Neural cell (in vitro differentiated cells): ENCODE measurements around the gene SRSF2. TPM values are rescaled to one million over a fixed set of nuclear protein-coding genes. Genes with fewer than 3 reads are reported as not detected.

ENCODE experiments used
- H2AFZ ChIP-seq: fragments of 200-600, 300-800 bp; sonication (generic), shearing (Covaris generic); 2 replicates; pipeline ENCODE4 v1.6.0; 2014; ENCODE audit warnings: low read depth, mild to moderate bottlenecking, antibody characterized with exemption, low read length, moderate library complexity
- H3F3A ChIP-seq: fragments of 200-600 bp; shearing (Covaris generic); 2 replicates; pipeline ENCODE4 v1.6.1; 2016; ENCODE audit warnings: mild to moderate bottlenecking, moderate library complexity, mixed read lengths, antibody characterized with exemption, low read length; ENCODE audit not compliant: insufficient read depth, poor library complexity, severe bottlenecking
- H3K27ac ChIP-seq: fragments of 200-600, 300-800 bp; sonication (generic), shearing (Covaris generic); 2 replicates; pipeline ENCODE4 v1.5.1; 2014; ENCODE audit warnings: mild to moderate bottlenecking, low read length, moderate library complexity
- H3K27me3 ChIP-seq: fragments of 300-800, 200-600 bp; sonication (generic), shearing (Covaris generic); 2 replicates; pipeline ENCODE4 v1.6.0; 2014; ENCODE audit warnings: mild to moderate bottlenecking, low read depth, low read length, moderate library complexity; ENCODE audit not compliant: insufficient read depth
- H3K36me3 ChIP-seq: fragments of 300-800, 200-600 bp; sonication (generic), shearing (Covaris generic); 2 replicates; pipeline ENCODE4 v1.5.1; 2014; ENCODE audit warnings: mild to moderate bottlenecking, antibody characterized with exemption, low read length, moderate library complexity; ENCODE audit not compliant: insufficient read depth
- H3K4me2 ChIP-seq: fragments of 300-800, 200-600 bp; sonication (generic), shearing (Covaris generic); 2 replicates; pipeline ENCODE4 v1.6.0; 2014; ENCODE audit warnings: mild to moderate bottlenecking, low read length
- H3K4me3 ChIP-seq: fragments of 300-800, 200-600 bp; sonication (generic), shearing (Covaris generic); 2 replicates; pipeline ENCODE4 v1.5.1; 2014; ENCODE audit warnings: mild to moderate bottlenecking, low read length, moderate library complexity
- H3K79me2 ChIP-seq: fragments of 200-600 bp; shearing (Covaris generic); replicated peaks from 2 replicates; pipeline ENCODE4 v1.6.0; 2014; ENCODE audit warnings: mild to moderate bottlenecking, low read length, moderate library complexity; ENCODE audit not compliant: insufficient read depth
- H3K9ac ChIP-seq: fragments of 300-800, 200-600 bp; sonication (generic), shearing (Covaris generic); 2 replicates; pipeline ENCODE4 v1.6.1; 2016; ENCODE audit warnings: mild to moderate bottlenecking, low read length, mixed read lengths
- H3K9me2 ChIP-seq: fragments of 200-600 bp; shearing (Covaris generic); 2 replicates; pipeline ENCODE4 v1.6.1; 2016; ENCODE audit warnings: mild to moderate bottlenecking, low read length, mixed read lengths; ENCODE audit not compliant: insufficient read depth
- H3K9me3 ChIP-seq: fragments of 200-600, 300-800 bp; sonication (generic), shearing (Covaris generic); 2 replicates; pipeline ENCODE4 v1.6.1; 2016; ENCODE audit warnings: mild to moderate bottlenecking, mixed run types, low read length, moderate library complexity, mixed read lengths
- H4K20me1 ChIP-seq: fragments of 200-600 bp; shearing (Covaris generic); 2 replicates; pipeline ENCODE4 v1.6.1; 2016; ENCODE audit warnings: mild to moderate bottlenecking, mixed run types; ENCODE audit not compliant: insufficient read depth
- EP300 ChIP-seq: fragments of 450-650 bp; conservative IDR thresholded peaks from 2 replicates; pipeline ENCODE4 v1.6.1; 2014; ENCODE audit warnings: antibody characterized with exemption, mild to moderate bottlenecking, moderate library complexity; ENCODE audit not compliant: poor library complexity, severe bottlenecking
- EZH2 ChIP-seq: fragments of 200-600, 300-800 bp; shearing (Covaris generic), sonication (generic); IDR thresholded peaks from 2 replicates; pipeline ENCODE4 v1.6.1; 2014; ENCODE audit warnings: antibody characterized with exemption, low read length, borderline replicate concordance, mild to moderate bottlenecking; ENCODE audit not compliant: insufficient read depth, poor library complexity, severe bottlenecking
- MXI1 ChIP-seq: fragments of 450-650 bp; conservative IDR thresholded peaks from 2 replicates; pipeline ENCODE4 v1.6.1; 2014; ENCODE audit warnings: antibody characterized with exemption, mild to moderate bottlenecking; ENCODE audit not compliant: poor library complexity, severe bottlenecking
- POLR2AphosphoS5 ChIP-seq: IDR thresholded peaks from 2 replicates; pipeline ENCODE4 v1.6.1; 2012
- RAD21 ChIP-seq: fragments of 450-650 bp; conservative IDR thresholded peaks from 2 replicates; pipeline ENCODE4 v1.6.1; 2014; ENCODE audit warnings: antibody characterized with exemption, mild to moderate bottlenecking, moderate library complexity
- REST ChIP-seq: IDR thresholded peaks from 2 replicates; pipeline ENCODE4 v1.6.1; 2012; ENCODE audit warnings: borderline replicate concordance
- SMC3 ChIP-seq: fragments of 450-650 bp; conservative IDR thresholded peaks from 2 replicates; pipeline ENCODE4 v1.6.1; 2014; ENCODE audit warnings: antibody characterized with exemption, mild to moderate bottlenecking, moderate library complexity; ENCODE audit not compliant: poor library complexity
- TAF1 ChIP-seq: IDR thresholded peaks from 2 replicates; pipeline ENCODE4 v1.6.1; 2012; ENCODE audit warnings: low read depth
- polyA plus RNA-seq: library from polyadenylated mRNA; depleted of rRNA; stranded (reverse); fragments of >200 nt; gene quantifications from 2 replicates; pipeline ENCODE4 v1.2.3, GENCODE V29; 2014
- TF ChIP-seq, protein P1 (sequence below): fragments of 450-650 bp; IDR thresholded peaks from 2 replicates; pipeline ENCODE4 v1.5.1; 2014; ENCODE audit warnings: antibody characterized with exemption, mild to moderate bottlenecking, moderate library complexity; ENCODE audit not compliant: poor library complexity, severe bottlenecking

SRSF2 gene
- polyA plus RNA-seq, 1 donor from 2014 or later = 355 TPM

- Histone ChIP-seq H3K27ac (peak within 1 kb of the TSS; percentile 98), H3K9ac (peak within 1 kb of the TSS; percentile 96), H3K36me3 (peaks cover 7% of the 10 kb centered on the region), H3K9me2 (no peaks in the 10 kb centered on the region), H2AFZ (peak within 1 kb of the TSS; percentile 88), H3F3A (peaks cover 2% of the 10 kb centered on the region), H3K79me2 (peaks cover 45% of the 10 kb centered on the region), H3K4me2 (peak within 1 kb of the TSS; percentile 79), H3K9me3 (no peaks in the 10 kb centered on the region), H3K4me3 (peak within 1 kb of the TSS; percentile 93), H4K20me1 (peaks cover 7% of the 10 kb centered on the region), H3K27me3 (no peaks in the 10 kb centered on the region)
- TF ChIP-seq EZH2 (no peak), TAF1 (no peak), EP300 (no peak), RAD21 (peak; percentile 33), MXI1 (peak; percentile 72), REST (no peak), SMC3 (peak; percentile 33), POLR2AphosphoS5 (peak; percentile 84)
- TF ChIP-seq, protein P1, sequence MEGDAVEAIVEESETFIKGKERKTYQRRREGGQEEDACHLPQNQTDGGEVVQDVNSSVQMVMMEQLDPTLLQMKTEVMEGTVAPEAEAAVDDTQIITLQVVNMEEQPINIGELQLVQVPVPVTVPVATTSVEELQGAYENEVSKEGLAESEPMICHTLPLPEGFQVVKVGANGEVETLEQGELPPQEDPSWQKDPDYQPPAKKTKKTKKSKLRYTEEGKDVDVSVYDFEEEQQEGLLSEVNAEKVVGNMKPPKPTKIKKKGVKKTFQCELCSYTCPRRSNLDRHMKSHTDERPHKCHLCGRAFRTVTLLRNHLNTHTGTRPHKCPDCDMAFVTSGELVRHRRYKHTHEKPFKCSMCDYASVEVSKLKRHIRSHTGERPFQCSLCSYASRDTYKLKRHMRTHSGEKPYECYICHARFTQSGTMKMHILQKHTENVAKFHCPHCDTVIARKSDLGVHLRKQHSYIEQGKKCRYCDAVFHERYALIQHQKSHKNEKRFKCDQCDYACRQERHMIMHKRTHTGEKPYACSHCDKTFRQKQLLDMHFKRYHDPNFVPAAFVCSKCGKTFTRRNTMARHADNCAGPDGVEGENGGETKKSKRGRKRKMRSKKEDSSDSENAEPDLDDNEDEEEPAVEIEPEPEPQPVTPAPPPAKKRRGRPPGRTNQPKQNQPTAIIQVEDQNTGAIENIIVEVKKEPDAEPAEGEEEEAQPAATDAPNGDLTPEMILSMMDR = peak; percentile 14
Observed at GRCh38 chr17:76737676-76738467, 741 bp upstream of the SRSF2 start, which contains the start of gene MFSD11. MFSD11 (plus strand) TSS chr17:76738119; CDS start chr17:76738353, 234 bp downstream.

- H3K9me3 ChIP-seq = no peaks in the 10 kb centered on the region
- peak overlapping the region; percentile 98 for H3K27ac ChIP-seq
- peaks cover 7% of the 10 kb centered on the region for H4K20me1 ChIP-seq
- H3K9ac ChIP-seq = peak overlapping the region; percentile 96
- no peak for TF ChIP-seq SMC3
- peak; percentile 20 for TF ChIP-seq EP300
- peak; percentile 30 for TF ChIP-seq RAD21
- TF ChIP-seq, protein P1 = peak; percentile 49
- peak; percentile 5 for TF ChIP-seq TAF1
- TF ChIP-seq REST = no peak
- peak; percentile 53 for TF ChIP-seq MXI1
- no peak for TF ChIP-seq EZH2
- peak; percentile 56 for TF ChIP-seq POLR2AphosphoS5
- H3K36me3 ChIP-seq = no peaks in the 10 kb centered on the region
- no peaks in the 10 kb centered on the region for H3K9me2 ChIP-seq
- H3K4me2 ChIP-seq = peak overlapping the region; percentile 78
- peaks cover 49% of the 10 kb centered on the region for H3K79me2 ChIP-seq
- peak overlapping the region; percentile 47 for H2AFZ ChIP-seq
- peaks cover 2% of the 10 kb centered on the region for H3F3A ChIP-seq
- H3K27me3 ChIP-seq = no peaks in the 10 kb centered on the region
- H3K4me3 ChIP-seq = peak overlapping the region; percentile 93
Observed at GRCh38 chr17:76736349-76737081, 616 bp downstream of the SRSF2 start.
